K562 (cell line): ENCODE results near the gene RPL19. TPM values are rescaled to one million over a fixed set of nuclear protein-coding genes. Genes with fewer than 3 reads are reported as not detected.
A peak's percentile ranks its signal among the peaks of the same experiment; 100 is the strongest.

Experiments
- ATAC-seq: fragments of 200-7000 bp; cut with Tn5 transposase; 3 replicates; pipeline ENCODE4 v1.9.1; 2020; ENCODE audit warnings: moderate library complexity
- BruUV-seq: library from RNA; stranded (reverse); fragments of 400-500 nt; replicated peaks from 2 replicates; lab custom pipeline; 2021; lab: Mats Ljungman, UMichigan
- CTCF ChIA-PET: fragments of 300-600 bp; formaldehyde crosslinking; extraction: SDS; loops from one replicate; lab custom pipeline; 2021; ENCODE audit warnings: low intra/inter-chr PET ratio; lab: Yijun Ruan, JAX
- POLR2A ChIA-PET: fragments of 300-600, 350-650 bp; sonication (Branson Sonifier 250); formaldehyde crosslinking; extraction: SDS; loops from one replicate; lab custom pipeline; 2021; ENCODE audit warnings: antibody characterized with exemption, inconsistent platforms; lab: Yijun Ruan, JAX
- DNase-seq, 4 experiments: peaks; one replicate each; pipeline versions ENCODE4 v3.0.0 to v3.0.0-alpha.2; 2011 to 2018; ENCODE audit warnings: low spot score in 3 of 4, mixed read lengths in 3 of 4; ENCODE audit errors: extremely low read depth in 1 of 4
- FAIRE-seq: peaks from 2 replicates; lab custom pipeline; 2011; peaks lifted over from hg19 to GRCh38; lab: Jason Lieb, UNC
- H2AFZ ChIP-seq: 2 replicates; pipeline ENCODE4 v1.6.0; 2011; ENCODE audit warnings: low read depth, low read length, control low read depth, inconsistent platforms
- H3K27ac ChIP-seq: fragments of 200-600 bp; 3 replicates; pipeline ENCODE4 v1.8.0; 2011; ENCODE audit warnings: low read depth, mild to moderate bottlenecking, control low read depth, inconsistent platforms, low read length, moderate library complexity, mixed read lengths; ENCODE audit errors: extremely low read depth
- H3K27me3 ChIP-seq, 2 experiments: fragments of 300-600 bp in 1 of 2; 2 replicates in 1 of 2; 3 replicates in 1 of 2; pipeline versions ENCODE4 v1.6.0 to v1.8.0; 2011; ENCODE audit warnings: inconsistent platforms in 2 of 2, low read length in 2 of 2, mild to moderate bottlenecking in 1 of 2, mixed read lengths in 1 of 2, moderate library complexity in 1 of 2; ENCODE audit not compliant: control insufficient read depth in 2 of 2, insufficient read depth in 2 of 2
- H3K36me3 ChIP-seq: fragments of 300-600 bp; 3 replicates; pipeline ENCODE4 v1.8.0; 2011; ENCODE audit warnings: mild to moderate bottlenecking, low read length, inconsistent platforms; ENCODE audit not compliant: control insufficient read depth, insufficient read depth
- H3K4me1 ChIP-seq, 2 experiments: fragments of 200-600 bp in 1 of 2; replicated peaks in 1 of 2; 2 replicates in 1 of 2; 3 replicates in 1 of 2; pipeline versions ENCODE4 v1.5.1 to v1.8.0; 2011; ENCODE audit warnings: inconsistent platforms in 2 of 2, low read length in 2 of 2, mild to moderate bottlenecking in 1 of 2, mixed read lengths in 1 of 2, moderate library complexity in 1 of 2; ENCODE audit not compliant: control insufficient read depth in 2 of 2, insufficient read depth in 2 of 2
- H3K4me2 ChIP-seq: 2 replicates; pipeline ENCODE4 v1.6.1; 2011; ENCODE audit warnings: low read length, control low read depth, inconsistent platforms, mixed read lengths; ENCODE audit not compliant: insufficient read depth
- H3K4me3 ChIP-seq: fragments of 200-600 bp; sonication (generic), shearing (Covaris generic); 2 replicates; pipeline ENCODE4 v1.5.1; 2016; ENCODE audit warnings: control low read depth, inconsistent platforms
- H3K79me2 ChIP-seq: fragments of 200-600 bp; 3 replicates; pipeline ENCODE4 v1.8.0; 2011; ENCODE audit warnings: low read length, inconsistent platforms; ENCODE audit not compliant: control insufficient read depth, insufficient read depth
- H3K9ac ChIP-seq, 2 experiments: 2 replicates each; pipeline versions ENCODE4 v1.6.0 to v1.6.1; 2011; ENCODE audit warnings: low read depth in 2 of 2, low read length in 2 of 2, control low read depth in 1 of 2, inconsistent platforms in 1 of 2, mild to moderate bottlenecking in 1 of 2, mixed read lengths in 1 of 2; ENCODE audit not compliant: insufficient read depth in 1 of 2
- H3K9me1 ChIP-seq: one replicate; pipeline ENCODE4 v1.6.0; 2011; ENCODE audit warnings: inconsistent platforms, mild to moderate bottlenecking, low read length, moderate library complexity; ENCODE audit not compliant: control insufficient read depth, insufficient read depth
- H3K9me3 ChIP-seq: replicated peaks from 2 replicates; pipeline ENCODE4 v1.5.1; 2011; ENCODE audit warnings: low read depth, low read length, inconsistent platforms; ENCODE audit not compliant: control insufficient read depth, insufficient read depth
- H4K20me1 ChIP-seq: replicated peaks from 2 replicates; pipeline ENCODE4 v1.6.1; 2011; ENCODE audit warnings: low read length, inconsistent platforms, mixed read lengths; ENCODE audit not compliant: control insufficient read depth, insufficient read depth
- HEY1 ChIP-seq: fragments of 250-450 bp; sonication (Bioruptor Pico); IDR thresholded peaks from 2 replicates; pipeline ENCODE4 v1.5.0; 2020; ENCODE audit warnings: mild to moderate bottlenecking, moderate library complexity, borderline replicate concordance
- LARP7 ChIP-seq: fragments of 450-650 bp; IDR thresholded peaks from 2 replicates; pipeline ENCODE4 v1.6.1; 2016
- MEIS2 ChIP-seq: fragments of 450-650 bp; IDR thresholded peaks from 2 replicates; pipeline ENCODE4 v1.6.1; 2014; ENCODE audit warnings: mild to moderate bottlenecking; ENCODE audit not compliant: partially characterized antibody
- MLLT1 ChIP-seq, 2 experiments: fragments of 450-650 bp; IDR thresholded peaks; 2 replicates each; pipeline ENCODE4 v1.6.1; 2016
- PBX2 ChIP-seq, 2 experiments: IDR thresholded peaks in 1 of 2; conservative IDR thresholded peaks in 1 of 2; 2 replicates each; pipeline ENCODE4 v1.6.1; 2016; ENCODE audit warnings: low read depth in 2 of 2, mild to moderate bottlenecking in 1 of 2, missing compliant biosample characterization in 1 of 2, missing genetic modification characterization in 1 of 2, moderate library complexity in 1 of 2
- ZNF444 ChIP-seq: fragments of 250-450 bp; sonication (Bioruptor Pico); IDR thresholded peaks from 2 replicates; pipeline ENCODE4 v1.4.0; 2020; ENCODE audit warnings: mild to moderate bottlenecking, moderate library complexity
- ZNF512 ChIP-seq: IDR thresholded peaks from 2 replicates; pipeline ENCODE4 v1.6.1; 2016; ENCODE audit warnings: missing genetic modification characterization, missing compliant biosample characterization
- ZNF592 ChIP-seq: fragments of 450-650 bp; IDR thresholded peaks from 2 replicates; pipeline ENCODE4 v1.6.1; 2017; ENCODE audit warnings: antibody characterized with exemption, mild to moderate bottlenecking
- WGBS: fragments of 100-300 bp; shearing (Covaris generic); methylation state at CpG from one replicate; pipeline ENCODE4 v1.1.6; 2016; ENCODE audit warnings: low coverage, mixed read lengths; ENCODE audit not compliant: insufficient coverage; ENCODE audit errors: missing lambda C conversion rate; 5-methylcytosine and 5-hydroxymethylcytosine counted together
- in situ Hi-C: fragments of 300-500 bp; cut with MboI; formaldehyde crosslinking; loops from 4 replicates; pipeline ENCODE4 v1.15.0; 2018; ENCODE audit warnings: inconsistent platforms, mixed read lengths
- intact Hi-C: fragments of 100-400 bp; cut with micrococcal nuclease; formaldehyde crosslinking; loops from 2 replicates; pipeline ENCODE4 v1.14.2; 2022
- polyA plus RNA-seq, 8 experiments: library from polyadenylated mRNA; depleted of rRNA in 4 of 8; stranded (reverse) in 5 of 8; unstranded in 3 of 8; fragments of >200 nt; fragmentation: Nextera tagmentation in 2 of 8; fragmentation: Illumina TruSeq in 1 of 8; extraction: Ambion mirVana in 2 of 8; extraction: Trizol in 1 of 8; gene quantifications; 2 replicates each; pipeline versions ENCODE4 v1.2.1 to v1.2.3, GENCODE V29; 2011 to 2014; ENCODE audit warnings: inconsistent platforms in 1 of 8, missing spikeins in 1 of 8
- total RNA-seq, 7 experiments: library from RNA; depleted of rRNA in 6 of 7; stranded (reverse); fragments of >200 nt in 6 of 7; fragmentation: Illumina TruSeq in 2 of 7; extraction: Trizol in 2 of 7; gene quantifications; 2 replicates each; pipeline versions ENCODE4 v1.2.1 to v1.2.3, GENCODE V29; 2011 to 2021; ENCODE audit warnings: low replicate concordance in 1 of 7

Gene RPL19
- total and polyA plus RNA-seq, 9 of the 15 experiments (the other 6 are each of a cell fraction or from before 2014, with no cell fraction given) = 2,263 to 4,614 (median 3,727) TPM

GRCh38 chr17:39151943-39152818 lies 47.9 kb upstream of the RPL19 start:
- CTCF ChIA-PET = interaction anchor here (0.7 to 2.9 kb wide), 4 partner anchors 76 to 417 kb away, joined by 3 to 43 read pairs (median 8); no protein-coding TSS in a partner anchor
- Histone ChIP-seq H3K36me3 (no peaks in the 10 kb centered on the region), H3K9ac (peak overlapping the region in 1 of 2 experiments; percentile 56; a peak in 1 of 4 replicates), H3K4me3 (peak overlapping the region; percentile 90), H3K4me2 (peak overlapping the region; percentile 100), H4K20me1 (peaks cover 4% of the 10 kb centered on the region; the same call in 1 of the 2 replicates), H3K79me2 (no peaks in the 10 kb centered on the region), H3K9me3 (no peaks in the 10 kb centered on the region), H3K27me3 (peaks cover 7 to 27% of the 10 kb centered on the region in 2 experiments; a peak in 4 of 5 replicates), H3K27ac (no peak overlapping the region), H3K4me1 (peaks cover 8 to 27% of the 10 kb centered on the region in 2 experiments; a peak in 2 of 5 replicates), H3K9me1 (no peaks in the 10 kb centered on the region), H2AFZ (peak overlapping the region; percentile 66; the same call in 1 of the 2 replicates)
- in situ Hi-C loops = no loop called here
- WGBS = 17% methylated on average over 17 of the region's 25 CpGs
- ATAC-seq (no peak), FAIRE-seq (no peak), DNase-seq (no peak)
- BruUV-seq = no TSS peak
- intact Hi-C loops = loop anchor here (5.0 to 10.0 kb wide), 4 partner anchors 85 to 397 kb away; partner anchors contain the start of gene PSMB3
- POLR2A ChIA-PET = interaction anchor here (0.6 to 1.6 kb wide), 7 partner anchors 12 to 423 kb away, joined by 3 to 4 read pairs (median 3); no protein-coding TSS in a partner anchor
- TF ChIP-seq PBX2 (CRISPR knock-in tag; IDR thresholded peaks at IDR 0.05; ENCODE audit: low read depth) = no peak
- 0 out of 2 replicates have a peak, but pooled peaks have one; percentile 36 for TF ChIP-seq PBX2 (tag; conservative IDR thresholded peaks at IDR 0.05; ENCODE audit: low read depth)
- 0 out of 4 replicates have a peak, but pooled peaks of 1 of the 2 experiments have one; percentile 21 for TF ChIP-seq MLLT1 (IDR thresholded peaks at IDR 0.05)
- peak; percentile 93 for TF ChIP-seq ZNF512 (tag)
- 0 out of 2 replicates have a peak, but pooled peaks have one; percentile 22 for TF ChIP-seq LARP7
- TF ChIP-seq HEY1 = no peak
- peak; percentile 50 for TF ChIP-seq MEIS2
- no peak for TF ChIP-seq ZNF444 (CRISPR knock-in tag)
- TF ChIP-seq ZNF592 = no peak
